ENCODE measurements around the gene CCDC191.

Gene CCDC191

DNA sequence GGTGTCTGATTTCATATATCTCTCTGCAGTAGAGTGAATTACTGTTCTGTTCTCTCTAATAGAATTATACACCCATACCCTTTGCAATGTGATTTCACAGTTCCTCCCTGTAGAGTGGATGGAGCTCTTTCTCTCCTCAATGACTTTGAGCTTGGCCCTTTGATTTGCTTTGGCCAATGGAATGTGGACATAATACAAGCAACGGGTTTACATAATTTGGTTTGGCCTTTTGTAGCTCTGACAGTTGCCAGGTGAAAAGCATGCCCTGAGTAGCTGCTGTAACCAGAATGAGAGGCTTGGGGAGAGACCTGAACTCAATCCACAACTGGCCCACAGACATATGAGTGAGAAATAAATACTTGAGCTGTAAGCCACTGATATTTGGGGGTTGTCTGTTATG, 76.4 kb downstream of the CCDC191 start:
- 92 to 93% methylated on average over 1 of the region's 1 CpG for WGBS, 2 experiments
- H3K36me3 ChIP-seq (ENCODE audit: control insufficient read depth, insufficient read depth, low read length) = no peaks in the 10 kb centered on the region

DNA sequence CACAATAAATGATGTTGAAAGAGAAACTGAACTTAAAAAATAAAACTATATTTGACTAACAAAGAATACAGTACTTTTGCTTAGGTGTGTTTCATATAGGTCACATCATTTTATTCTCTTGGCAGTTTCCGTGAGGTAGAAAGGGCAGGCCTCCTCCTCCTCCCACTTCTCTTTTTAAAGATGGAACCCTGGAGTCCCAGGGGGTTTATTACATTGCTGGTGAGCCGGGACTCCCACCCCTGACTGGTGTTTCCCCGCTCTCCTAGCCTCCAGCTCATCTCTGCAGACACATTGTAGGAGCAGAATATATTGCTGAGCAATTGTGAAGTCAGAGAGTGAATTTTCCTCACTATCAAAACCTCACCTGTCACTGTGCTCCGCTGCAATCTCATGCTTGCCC, 78.5 kb downstream of the CCDC191 start:
- no peak overlapping the region for H3K27ac ChIP-seq (ENCODE audit: insufficient read depth, low read depth, low read length, poor library complexity, severe bottlenecking)
- H3K36me3 ChIP-seq (ENCODE audit: control insufficient read depth, insufficient read depth, low read length) = peaks cover 6% of the 10 kb centered on the region
- WGBS, 2 experiments = 84 to 99% methylated on average over 4 of the region's 4 CpGs
- H3K4me3 ChIP-seq (ENCODE audit: insufficient read depth, low read depth, low read length) = no peak overlapping the region
- no peaks in the 10 kb centered on the region for H3K27me3 ChIP-seq (ENCODE audit: control insufficient read depth, insufficient read depth, low read length, poor library complexity, severe bottlenecking)
- no peaks in the 10 kb centered on the region for H3K4me1 ChIP-seq (ENCODE audit: control insufficient read depth, insufficient read depth, low read length)
- H3K9me3 ChIP-seq (ENCODE audit: control insufficient read depth, low read length) = no peaks in the 10 kb centered on the region

More for the DNA sequence above, 76.4 kb downstream of the CCDC191 start:
- Histone ChIP-seq H3K4me3 (ENCODE audit: insufficient read depth, low read depth, low read length) (no peak overlapping the region), H3K4me1 (ENCODE audit: control insufficient read depth, insufficient read depth, low read length) (no peaks in the 10 kb centered on the region), H3K27ac (ENCODE audit: insufficient read depth, low read depth, low read length, poor library complexity, severe bottlenecking) (no peak overlapping the region), H3K27me3 (ENCODE audit: control insufficient read depth, insufficient read depth, low read length, poor library complexity, severe bottlenecking) (no peaks in the 10 kb centered on the region), H3K9me3 (ENCODE audit: control insufficient read depth, low read length) (no peaks in the 10 kb centered on the region)

DNA sequence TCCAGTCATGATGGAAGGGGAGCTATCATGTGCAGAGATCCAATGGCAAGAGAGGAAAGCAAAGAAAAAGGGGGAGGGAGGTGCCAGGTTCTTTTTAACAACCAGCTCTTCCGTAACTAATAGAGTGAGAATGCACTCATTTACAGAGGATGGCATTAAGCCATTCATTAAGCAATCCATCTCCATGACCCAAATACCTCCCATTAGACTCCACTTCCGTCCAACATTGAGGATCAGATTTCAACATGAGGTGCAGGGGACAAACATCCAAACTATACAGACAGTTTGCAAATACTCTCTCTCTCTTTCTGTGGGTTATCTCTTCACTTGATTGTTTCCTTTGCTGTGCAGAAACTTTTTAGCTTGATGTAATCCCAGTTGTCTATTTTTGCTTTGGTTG, 87.3 kb downstream of the CCDC191 start:
- Histone ChIP-seq H3K27me3 (ENCODE audit: control insufficient read depth, insufficient read depth, low read length, poor library complexity, severe bottlenecking) (no peaks in the 10 kb centered on the region), H3K36me3 (ENCODE audit: control insufficient read depth, insufficient read depth, low read length) (no peaks in the 10 kb centered on the region), H3K27ac (ENCODE audit: insufficient read depth, low read depth, low read length, poor library complexity, severe bottlenecking) (no peak overlapping the region), H3K9me3 (ENCODE audit: control insufficient read depth, low read length) (no peaks in the 10 kb centered on the region), H3K4me3 (ENCODE audit: insufficient read depth, low read depth, low read length) (no peak overlapping the region), H3K4me1 (ENCODE audit: control insufficient read depth, insufficient read depth, low read length) (no peaks in the 10 kb centered on the region)
- 78% methylated on average over 2 of the region's 2 CpGs for WGBS, 2 experiments

DNA sequence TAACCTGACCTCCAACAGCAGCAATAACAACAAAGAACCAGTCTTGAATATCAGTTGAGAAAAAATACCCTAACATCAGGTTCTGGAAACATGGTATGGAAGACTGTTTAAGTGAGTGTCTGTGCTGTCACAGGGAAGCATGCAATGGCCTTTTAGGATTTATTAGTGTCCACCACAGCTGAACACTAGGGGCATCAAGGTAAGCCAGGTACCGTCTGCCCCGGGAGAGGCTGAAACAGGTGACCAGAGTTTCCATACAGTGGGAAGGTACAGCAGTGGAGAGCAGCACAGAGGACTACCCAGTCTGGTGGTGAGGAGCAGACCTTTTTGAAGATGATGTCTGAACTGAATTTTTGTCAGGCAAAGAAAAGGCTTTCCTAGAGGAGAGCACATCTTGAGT, 90.2 kb downstream of the CCDC191 start:
- Histone ChIP-seq H3K4me1 (ENCODE audit: control insufficient read depth, insufficient read depth, low read length) (no peaks in the 10 kb centered on the region), H3K36me3 (ENCODE audit: control insufficient read depth, insufficient read depth, low read length) (no peaks in the 10 kb centered on the region)
- 73 to 81% methylated on average over 2 of the region's 2 CpGs for WGBS, 2 experiments

DNA sequence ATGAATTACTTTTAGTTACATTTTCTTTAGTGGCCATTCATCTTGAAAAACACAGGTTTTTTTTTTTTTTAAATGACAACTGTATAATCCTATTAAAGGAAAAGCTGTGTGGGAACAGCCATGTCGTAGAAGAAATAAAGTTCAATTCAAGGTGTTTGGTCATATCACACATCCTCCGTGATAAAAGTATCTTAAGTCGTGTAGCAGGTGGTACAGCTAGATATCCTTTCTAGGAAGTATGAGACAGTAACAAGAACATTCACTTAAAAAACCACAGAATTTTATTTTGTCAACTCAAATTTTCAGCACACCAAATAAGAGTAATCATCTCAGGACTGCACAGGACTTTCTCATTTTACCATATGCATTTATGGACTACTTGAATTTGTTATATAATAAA, 92.4 kb downstream of the CCDC191 start:
- H3K9me3 ChIP-seq (ENCODE audit: control insufficient read depth, low read length) = no peaks in the 10 kb centered on the region
- H3K4me3 ChIP-seq (ENCODE audit: insufficient read depth, low read depth, low read length) = no peak overlapping the region
- H3K27me3 ChIP-seq (ENCODE audit: control insufficient read depth, insufficient read depth, low read length, poor library complexity, severe bottlenecking) = no peaks in the 10 kb centered on the region
- H3K4me1 ChIP-seq (ENCODE audit: control insufficient read depth, insufficient read depth, low read length) = no peaks in the 10 kb centered on the region
- no peak overlapping the region for H3K27ac ChIP-seq (ENCODE audit: insufficient read depth, low read depth, low read length, poor library complexity, severe bottlenecking)
- H3K36me3 ChIP-seq (ENCODE audit: control insufficient read depth, insufficient read depth, low read length) = no peaks in the 10 kb centered on the region
- WGBS, 2 experiments = 89 to 96% methylated on average over 3 of the region's 3 CpGs

More for the DNA sequence above, 90.2 kb downstream of the CCDC191 start:
- no peak overlapping the region for H3K27ac ChIP-seq (ENCODE audit: insufficient read depth, low read depth, low read length, poor library complexity, severe bottlenecking)
- no peaks in the 10 kb centered on the region for H3K9me3 ChIP-seq (ENCODE audit: control insufficient read depth, low read length)
- no peak overlapping the region for H3K4me3 ChIP-seq (ENCODE audit: insufficient read depth, low read depth, low read length)
- no peaks in the 10 kb centered on the region for H3K27me3 ChIP-seq (ENCODE audit: control insufficient read depth, insufficient read depth, low read length, poor library complexity, severe bottlenecking)

DNA sequence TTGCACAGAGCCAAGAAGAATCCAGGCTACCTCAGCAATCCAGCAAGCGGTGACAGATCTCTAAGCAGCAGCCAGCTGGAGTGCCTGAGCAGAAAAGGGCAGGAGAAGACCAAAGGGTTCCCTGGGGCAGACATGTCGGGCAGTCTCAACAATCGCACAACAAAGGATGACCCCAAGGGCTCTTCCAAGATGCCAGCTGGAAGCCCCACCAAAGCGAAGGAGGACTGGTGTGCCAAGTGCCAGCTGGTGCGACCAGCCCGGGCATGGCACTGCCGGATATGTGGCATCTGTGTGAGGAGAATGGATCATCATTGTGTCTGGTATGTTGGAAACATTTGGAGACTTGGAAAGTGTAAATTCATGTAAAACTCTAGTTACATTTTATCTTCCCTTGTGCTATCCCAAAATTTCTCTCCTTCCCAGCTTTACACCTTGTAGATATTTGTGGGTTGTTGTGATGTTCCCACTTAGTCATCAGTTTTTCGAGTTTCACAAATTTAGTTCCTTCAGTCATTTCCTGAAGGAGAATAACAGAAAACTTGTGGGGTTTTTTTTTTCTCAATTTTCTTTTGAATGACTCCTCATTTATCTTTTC, 102.1 kb downstream of the CCDC191 start:
- WGBS, 2 experiments = 88 to 90% methylated on average over 7 to 8 of the region's 8 CpGs
- Histone ChIP-seq H3K27ac (ENCODE audit: insufficient read depth, low read depth, low read length, poor library complexity, severe bottlenecking) (no peak overlapping the region), H3K4me3 (ENCODE audit: insufficient read depth, low read depth, low read length) (no peak overlapping the region), H3K27me3 (ENCODE audit: control insufficient read depth, insufficient read depth, low read length, poor library complexity, severe bottlenecking) (peaks cover 11% of the 10 kb centered on the region), H3K4me1 (ENCODE audit: control insufficient read depth, insufficient read depth, low read length) (no peaks in the 10 kb centered on the region), H3K36me3 (ENCODE audit: control insufficient read depth, insufficient read depth, low read length) (no peaks in the 10 kb centered on the region), H3K9me3 (ENCODE audit: control insufficient read depth, low read length) (no peaks in the 10 kb centered on the region)

DNA sequence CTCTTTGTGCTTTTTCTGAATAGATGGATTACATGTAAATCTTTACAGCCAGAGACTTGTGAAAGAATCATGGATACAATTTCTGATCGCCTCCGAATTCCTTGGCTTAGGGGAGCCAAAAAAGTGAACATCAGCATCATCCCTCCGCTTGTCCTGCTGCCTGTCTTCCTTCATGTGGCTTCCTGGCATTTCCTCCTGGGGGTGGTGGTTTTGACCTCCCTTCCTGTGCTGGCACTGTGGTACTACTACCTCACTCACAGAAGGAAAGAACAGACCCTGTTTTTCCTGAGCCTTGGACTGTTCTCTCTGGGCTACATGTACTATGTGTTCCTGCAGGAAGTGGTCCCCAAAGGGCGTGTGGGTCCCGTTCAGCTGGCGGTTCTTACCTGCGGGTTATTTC, 102.6 kb downstream of the CCDC191 start:
- Histone ChIP-seq H3K9me3 (ENCODE audit: control insufficient read depth, low read length) (no peaks in the 10 kb centered on the region), H3K4me3 (ENCODE audit: insufficient read depth, low read depth, low read length) (no peak overlapping the region), H3K27ac (ENCODE audit: insufficient read depth, low read depth, low read length, poor library complexity, severe bottlenecking) (no peak overlapping the region), H3K27me3 (ENCODE audit: control insufficient read depth, insufficient read depth, low read length, poor library complexity, severe bottlenecking) (peaks cover 16% of the 10 kb centered on the region), H3K36me3 (ENCODE audit: control insufficient read depth, insufficient read depth, low read length) (no peaks in the 10 kb centered on the region), H3K4me1 (ENCODE audit: control insufficient read depth, insufficient read depth, low read length) (no peaks in the 10 kb centered on the region)
- WGBS, 2 experiments = 92% methylated on average over 7 of the region's 7 CpGs

DNA sequence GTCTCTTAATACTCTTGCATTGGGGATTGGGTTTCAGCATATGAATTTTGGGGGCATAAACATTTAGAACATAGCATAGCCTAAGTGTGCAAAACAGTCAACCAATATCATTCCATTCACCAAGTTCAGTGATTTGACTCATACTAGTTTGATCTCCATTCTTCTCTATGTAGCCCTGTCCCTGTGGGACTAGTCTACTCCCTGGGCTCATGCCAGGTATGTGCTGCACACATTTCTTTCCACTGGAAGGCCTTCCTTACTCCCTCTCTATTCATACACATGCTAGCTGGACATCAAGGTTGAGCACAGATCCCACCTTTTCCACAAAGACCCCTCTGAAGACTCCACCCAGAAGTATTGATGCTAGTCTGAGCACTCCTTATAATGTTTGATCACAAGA, 103.4 kb downstream of the CCDC191 start:
- Histone ChIP-seq H3K27me3 (ENCODE audit: control insufficient read depth, insufficient read depth, low read length, poor library complexity, severe bottlenecking) (peaks cover 24% of the 10 kb centered on the region), H3K9me3 (ENCODE audit: control insufficient read depth, low read length) (no peaks in the 10 kb centered on the region), H3K4me3 (ENCODE audit: insufficient read depth, low read depth, low read length) (no peak overlapping the region), H3K4me1 (ENCODE audit: control insufficient read depth, insufficient read depth, low read length) (no peaks in the 10 kb centered on the region), H3K27ac (ENCODE audit: insufficient read depth, low read depth, low read length, poor library complexity, severe bottlenecking) (no peak overlapping the region), H3K36me3 (ENCODE audit: control insufficient read depth, insufficient read depth, low read length) (no peaks in the 10 kb centered on the region)

DNA sequence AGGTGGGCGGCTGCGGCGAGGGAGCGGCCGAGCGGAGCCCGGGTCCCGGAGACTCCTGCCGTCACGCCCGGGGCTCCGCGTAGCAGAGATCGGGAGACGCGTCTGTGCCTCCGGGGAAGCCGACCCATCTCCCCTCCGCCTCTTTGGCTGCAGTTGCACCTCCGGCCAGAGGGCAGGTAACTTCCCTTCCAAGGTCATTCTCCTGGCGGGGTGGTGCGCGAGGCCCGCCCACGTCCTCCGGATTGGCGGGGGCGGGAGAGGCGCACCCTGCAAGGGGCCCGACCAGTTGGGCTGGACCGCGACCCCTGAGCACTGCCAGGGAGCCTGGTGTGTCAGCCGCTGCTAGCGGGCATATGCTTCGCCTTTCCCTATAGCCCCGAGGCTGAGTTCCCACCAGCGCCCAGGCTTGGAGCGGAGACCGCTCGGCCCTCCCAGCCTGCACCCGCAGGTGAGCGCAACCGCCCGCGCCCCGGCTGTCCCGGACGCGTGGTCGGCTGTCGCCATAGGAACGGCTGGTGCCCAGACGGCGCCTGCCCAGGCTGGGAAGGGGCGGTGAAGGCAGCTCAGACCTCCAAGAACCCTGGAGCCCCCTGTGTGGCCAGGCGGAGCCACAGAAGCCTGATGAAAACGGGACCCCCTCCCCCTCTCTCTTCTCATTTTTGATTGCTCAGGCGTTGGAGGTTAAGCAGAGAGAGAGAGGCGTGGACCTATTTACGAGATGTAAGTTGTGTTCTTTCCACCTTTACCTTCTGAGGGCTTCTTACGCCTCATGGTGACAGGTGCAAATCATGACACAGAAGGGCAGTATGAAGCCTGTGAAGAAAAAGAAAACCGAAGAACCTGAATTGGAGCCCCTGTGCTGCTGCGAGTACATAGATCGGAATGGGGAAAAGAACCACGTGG, 108.1 kb downstream of the CCDC191 start:
- Histone ChIP-seq H3K36me3 (ENCODE audit: control insufficient read depth, insufficient read depth, low read length) (no peaks in the 10 kb centered on the region), H3K27me3 (ENCODE audit: control insufficient read depth, insufficient read depth, low read length, poor library complexity, severe bottlenecking) (peaks cover 47% of the 10 kb centered on the region), H3K27ac (ENCODE audit: insufficient read depth, low read depth, low read length, poor library complexity, severe bottlenecking) (no peak overlapping the region), H3K4me3 (ENCODE audit: insufficient read depth, low read depth, low read length) (peak overlapping the region; percentile 46), H3K4me1 (ENCODE audit: control insufficient read depth, insufficient read depth, low read length) (no peaks in the 10 kb centered on the region), H3K9me3 (ENCODE audit: control insufficient read depth, low read length) (no peaks in the 10 kb centered on the region)
- 4% methylated on average over 65 of the region's 65 CpGs for WGBS, 2 experiments

DNA sequence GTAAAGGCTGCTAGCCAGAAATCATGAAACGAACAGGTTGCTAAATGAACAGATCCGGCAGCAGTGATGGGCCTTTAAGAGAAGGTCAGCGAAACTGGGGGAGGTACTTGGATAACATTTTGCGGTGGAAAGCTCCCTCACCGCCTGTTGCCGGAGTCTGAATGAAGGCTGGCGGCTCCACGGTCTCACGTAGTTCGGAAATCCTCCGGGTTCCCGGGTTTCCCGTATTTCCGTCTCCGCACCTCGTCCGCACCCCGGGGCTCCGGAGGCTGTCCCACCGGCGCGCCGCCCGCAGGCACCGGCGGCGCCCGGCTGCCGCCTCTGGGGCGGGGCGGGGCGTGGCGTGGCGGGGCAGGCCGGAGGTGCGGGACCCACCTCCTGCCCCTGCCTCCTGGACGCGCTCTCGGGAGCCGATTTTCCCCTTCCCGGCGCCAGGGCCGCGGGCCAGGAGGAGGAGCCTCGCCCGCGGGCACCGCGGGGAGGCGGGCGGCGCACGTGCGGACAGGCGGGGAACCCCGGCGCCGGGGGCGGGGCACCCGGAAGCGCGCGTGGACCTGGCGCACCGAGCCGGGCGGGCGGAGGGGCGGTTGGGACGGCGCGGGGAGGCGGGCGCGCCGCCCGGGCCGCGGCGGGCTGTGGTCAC, 108.8 kb downstream of the CCDC191 start, which contains the start of gene ZDHHC23:
Gene ZDHHC23 (plus strand): TSS at position 642 of the 643 bp plus-strand sequence. CDS start 790 bp downstream, outside the sequence.
- Histone ChIP-seq H3K4me1 (ENCODE audit: control insufficient read depth, insufficient read depth, low read length) (no peaks in the 10 kb centered on the region), H3K27me3 (ENCODE audit: control insufficient read depth, insufficient read depth, low read length, poor library complexity, severe bottlenecking) (peaks cover 47% of the 10 kb centered on the region), H3K27ac (ENCODE audit: insufficient read depth, low read depth, low read length, poor library complexity, severe bottlenecking) (no peak within 1 kb of the TSS), H3K36me3 (ENCODE audit: control insufficient read depth, insufficient read depth, low read length) (no peaks in the 10 kb centered on the region), H3K4me3 (ENCODE audit: insufficient read depth, low read depth, low read length) (peak within 1 kb of the TSS; percentile 46), H3K9me3 (ENCODE audit: control insufficient read depth, low read length) (no peaks in the 10 kb centered on the region)
- WGBS, 2 experiments = 1% methylated on average over 80 of the region's 80 CpGs

All from ectodermal cell (in vitro differentiated cells).